GM21825 (cell line): ENCODE measurements around the gene ZFP36.
"Not testable (repeated sequence)": the region's sequence is repeated elsewhere in the genome, so short reads cannot be mapped to it uniquely, and the experiment has no call there.

ENCODE experiments used
- ATAC-seq: cut with Tn5 transposase; IDR thresholded peaks from one replicate; pipeline ENCODE4 v1.9.1; 2021; ENCODE audit warnings: mild to moderate bottlenecking, moderate library complexity; ENCODE audit not compliant: unreplicated experiment

Gene ZFP36, protein sequence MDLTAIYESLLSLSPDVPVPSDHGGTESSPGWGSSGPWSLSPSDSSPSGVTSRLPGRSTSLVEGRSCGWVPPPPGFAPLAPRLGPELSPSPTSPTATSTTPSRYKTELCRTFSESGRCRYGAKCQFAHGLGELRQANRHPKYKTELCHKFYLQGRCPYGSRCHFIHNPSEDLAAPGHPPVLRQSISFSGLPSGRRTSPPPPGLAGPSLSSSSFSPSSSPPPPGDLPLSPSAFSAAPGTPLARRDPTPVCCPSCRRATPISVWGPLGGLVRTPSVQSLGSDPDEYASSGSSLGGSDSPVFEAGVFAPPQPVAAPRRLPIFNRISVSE

DNA sequence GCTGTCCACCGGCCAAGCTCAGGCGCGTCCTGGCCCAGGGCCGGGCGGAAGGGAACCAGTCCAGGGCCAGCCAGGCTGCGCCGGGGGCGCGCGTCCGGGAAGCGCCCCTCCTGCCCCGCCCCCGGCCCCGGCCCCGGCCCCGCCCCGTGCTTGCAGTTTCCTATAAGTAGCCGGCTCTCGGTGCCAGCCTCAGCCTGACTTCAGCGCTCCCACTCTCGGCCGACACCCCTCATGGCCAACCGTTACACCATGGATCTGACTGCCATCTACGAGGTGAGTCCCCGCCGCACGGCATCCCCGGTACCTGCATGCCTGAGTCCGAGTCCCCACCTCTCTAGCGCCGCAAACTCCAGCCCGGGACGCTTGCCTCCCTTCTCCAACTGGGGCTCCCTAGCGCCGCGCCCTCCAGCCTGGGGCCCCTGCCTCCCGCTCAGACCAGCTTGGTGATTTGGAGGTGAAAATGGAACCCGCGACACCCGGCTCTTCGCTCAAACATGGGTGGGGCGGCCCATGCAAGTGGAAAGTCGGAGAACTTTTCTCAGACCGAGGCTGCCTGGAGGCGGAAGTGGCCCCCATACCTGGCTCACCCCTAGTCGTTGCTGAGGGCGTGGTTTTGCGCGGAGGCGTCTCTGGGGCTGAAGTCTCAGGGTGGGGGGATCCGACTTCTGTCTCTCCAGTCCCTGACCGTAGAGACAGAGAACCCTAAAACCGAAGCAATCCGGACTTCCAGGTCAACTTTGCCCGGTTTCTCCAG is at the start of gene ZFP36:
ZFP36 (plus strand) TSS at position 192 of the 754 bp plus-strand sequence; CDS start at position 250, 58 bp downstream.
- ATAC-seq, result peak; percentile 10

DNA sequence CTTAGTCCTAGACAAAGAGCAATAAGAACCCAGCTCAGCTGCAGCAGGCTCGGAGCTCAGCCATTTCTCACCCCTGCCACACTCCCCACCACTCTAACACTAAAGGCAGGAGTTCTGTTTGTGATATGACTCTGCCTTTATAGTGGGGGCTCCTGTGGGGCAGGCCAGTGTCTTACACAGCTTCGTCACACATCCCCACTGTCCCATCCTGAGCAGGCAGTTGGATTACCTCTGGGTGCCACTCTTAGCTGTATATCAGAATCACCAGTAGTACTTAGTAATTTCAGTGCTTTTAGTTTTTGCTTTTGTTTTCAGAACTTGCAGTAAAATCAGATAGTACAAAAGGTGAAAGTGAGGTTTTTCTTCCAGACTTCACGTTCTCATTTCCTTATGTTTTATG is 47.6 kb upstream of the ZFP36 start:
- ATAC-seq, result no peak

DNA sequence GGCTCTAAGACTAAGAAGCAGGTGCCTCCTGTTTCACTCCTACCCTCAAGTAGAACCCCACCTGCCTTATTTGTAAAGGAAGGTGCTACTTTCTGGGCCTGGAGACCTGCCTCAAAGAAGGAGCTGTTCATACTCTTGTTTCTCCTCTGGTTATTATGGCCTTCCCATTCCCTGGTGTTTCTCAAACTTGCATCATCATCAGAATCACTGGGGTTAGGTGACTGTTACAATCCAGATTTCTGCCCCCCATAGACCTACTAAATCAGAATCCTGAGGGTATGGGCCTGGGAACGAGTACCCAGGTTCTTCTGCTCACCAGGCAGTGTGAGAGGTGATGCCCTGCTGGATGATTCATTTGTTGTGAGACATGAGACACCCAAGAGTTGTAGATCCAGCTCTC is 46.0 kb upstream of the ZFP36 start:
- no peak for ATAC-seq

DNA sequence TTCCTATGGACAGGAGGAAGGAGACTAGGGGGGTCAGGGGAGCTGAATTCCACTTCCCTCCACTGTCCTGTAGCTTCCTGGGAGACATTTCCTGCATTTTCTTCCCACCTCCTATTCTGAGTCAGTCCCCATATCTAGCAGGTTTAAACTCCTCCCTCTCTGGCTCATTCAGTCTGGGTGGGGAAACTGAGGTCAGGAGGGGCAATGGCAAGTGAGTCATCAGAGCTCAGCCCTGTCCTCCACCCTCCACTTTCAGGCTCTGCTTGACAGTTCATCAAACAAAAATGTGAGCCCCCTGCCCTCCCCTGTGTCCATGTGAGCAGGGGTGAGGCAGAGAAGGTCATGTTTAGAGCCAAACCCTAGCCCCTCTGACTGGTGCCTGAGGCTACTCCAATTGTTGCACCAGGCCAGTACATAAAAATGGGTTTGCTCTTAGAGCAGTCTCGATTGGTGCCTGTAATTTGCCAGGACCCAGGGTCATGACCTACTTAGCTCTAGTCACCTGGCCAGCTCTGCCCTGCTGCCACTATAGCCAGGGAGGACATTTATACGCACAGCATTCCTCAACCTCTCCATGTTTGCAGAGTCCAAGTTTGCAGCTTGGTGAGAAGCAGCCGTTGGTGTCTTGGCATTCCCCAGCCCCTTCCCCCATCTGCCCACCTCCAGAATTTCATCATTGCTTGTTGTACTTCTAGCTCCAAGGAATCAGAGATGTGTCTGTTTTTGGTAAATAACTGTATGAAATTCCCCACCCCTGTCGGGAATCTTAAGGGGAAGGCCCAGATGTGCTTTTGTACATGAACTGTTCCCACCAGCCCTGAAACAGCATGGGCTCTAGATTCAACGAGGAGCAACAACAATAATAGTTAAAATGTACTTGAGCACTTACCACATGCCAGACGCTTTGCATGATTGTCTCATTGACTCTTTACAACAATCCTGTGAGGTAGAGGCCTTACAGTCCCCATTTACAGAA is 43.7 kb upstream of the ZFP36 start:
- ATAC-seq, result no peak

DNA sequence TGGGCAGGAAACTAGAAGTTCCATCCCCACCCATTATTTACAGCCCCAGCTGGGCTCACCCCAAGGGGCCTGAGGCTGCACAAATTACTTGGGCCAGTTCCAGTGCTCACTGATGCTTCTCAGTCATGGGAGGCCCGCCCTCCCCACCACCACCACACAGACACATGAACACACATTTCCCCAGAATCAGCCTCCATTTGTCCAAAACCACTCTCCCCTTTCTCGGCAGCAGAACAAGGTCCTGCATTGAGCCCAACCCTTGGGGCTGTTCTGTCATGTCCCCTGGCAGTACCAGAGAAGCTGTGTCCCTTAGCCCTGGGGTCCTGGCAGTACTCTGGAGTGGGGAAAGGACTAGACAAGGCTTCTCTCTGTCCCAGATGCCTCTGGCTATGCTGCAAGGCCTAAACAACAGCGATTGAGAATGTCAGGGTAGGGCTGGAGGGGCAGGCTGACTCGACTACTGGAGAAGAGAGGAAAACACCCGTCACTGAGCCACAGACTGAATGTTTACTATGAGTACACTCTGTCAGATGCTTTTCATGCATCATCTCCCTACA is 42.7 kb upstream of the ZFP36 start:
- ATAC-seq, result no peak

DNA sequence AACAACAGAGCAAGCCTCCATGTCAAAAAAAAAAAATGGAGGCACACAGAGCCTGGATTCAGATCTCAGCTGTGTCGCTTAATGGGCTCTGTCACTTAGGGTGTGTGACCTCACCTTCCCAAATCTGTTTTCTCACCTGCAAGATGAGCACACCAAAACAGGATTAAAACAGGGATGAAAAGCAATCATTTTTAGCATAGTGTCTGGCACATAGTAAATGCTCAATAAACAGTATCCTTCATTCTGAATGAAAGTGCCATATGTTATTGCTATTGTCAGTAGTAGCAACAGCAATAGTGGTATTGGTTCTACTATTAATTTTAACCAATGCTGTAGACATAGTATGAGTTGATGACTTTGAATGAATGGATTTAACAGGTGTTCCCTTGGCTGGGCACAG is 41.1 kb upstream of the ZFP36 start:
- no peak for ATAC-seq

DNA sequence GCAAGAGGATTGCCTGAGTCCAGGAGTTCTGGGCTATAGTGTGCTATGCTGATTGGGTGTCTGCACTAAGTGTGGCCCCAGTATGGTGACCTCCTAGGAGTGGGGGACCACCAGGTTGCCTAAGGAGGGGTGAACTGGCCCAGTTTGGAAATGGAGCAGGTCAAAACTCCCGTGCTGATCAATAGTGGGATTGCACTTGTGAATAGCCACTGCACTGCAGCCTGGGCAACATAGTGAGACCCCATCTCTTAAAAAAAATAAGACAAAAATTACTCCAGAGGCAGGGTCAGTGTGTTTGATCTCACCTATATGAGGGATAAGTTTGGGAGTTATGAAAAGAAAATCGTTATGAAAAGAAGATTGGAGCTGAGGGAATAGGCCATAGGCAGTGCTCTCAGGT is 37.4 kb upstream of the ZFP36 start:
- no peak for ATAC-seq

DNA sequence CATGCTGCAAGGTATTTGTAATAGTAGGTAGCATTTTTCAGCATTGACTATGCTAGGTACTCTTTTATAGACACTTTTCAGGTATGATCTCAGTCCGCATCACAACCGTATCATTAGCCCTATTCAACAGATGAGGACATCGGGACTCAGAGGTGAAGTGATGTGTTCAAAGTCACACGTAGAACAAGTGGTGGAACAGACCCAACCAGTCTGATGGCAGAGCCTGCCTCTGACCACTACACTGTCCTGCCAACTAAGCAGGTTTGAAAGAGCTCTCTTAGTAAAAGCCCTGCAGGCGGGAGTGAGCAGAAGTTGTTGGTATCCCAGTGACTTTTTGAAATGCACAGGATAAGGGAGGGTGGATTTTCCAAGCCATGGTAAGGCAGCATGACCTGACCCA is 35.9 kb upstream of the ZFP36 start:
- no peak for ATAC-seq

DNA sequence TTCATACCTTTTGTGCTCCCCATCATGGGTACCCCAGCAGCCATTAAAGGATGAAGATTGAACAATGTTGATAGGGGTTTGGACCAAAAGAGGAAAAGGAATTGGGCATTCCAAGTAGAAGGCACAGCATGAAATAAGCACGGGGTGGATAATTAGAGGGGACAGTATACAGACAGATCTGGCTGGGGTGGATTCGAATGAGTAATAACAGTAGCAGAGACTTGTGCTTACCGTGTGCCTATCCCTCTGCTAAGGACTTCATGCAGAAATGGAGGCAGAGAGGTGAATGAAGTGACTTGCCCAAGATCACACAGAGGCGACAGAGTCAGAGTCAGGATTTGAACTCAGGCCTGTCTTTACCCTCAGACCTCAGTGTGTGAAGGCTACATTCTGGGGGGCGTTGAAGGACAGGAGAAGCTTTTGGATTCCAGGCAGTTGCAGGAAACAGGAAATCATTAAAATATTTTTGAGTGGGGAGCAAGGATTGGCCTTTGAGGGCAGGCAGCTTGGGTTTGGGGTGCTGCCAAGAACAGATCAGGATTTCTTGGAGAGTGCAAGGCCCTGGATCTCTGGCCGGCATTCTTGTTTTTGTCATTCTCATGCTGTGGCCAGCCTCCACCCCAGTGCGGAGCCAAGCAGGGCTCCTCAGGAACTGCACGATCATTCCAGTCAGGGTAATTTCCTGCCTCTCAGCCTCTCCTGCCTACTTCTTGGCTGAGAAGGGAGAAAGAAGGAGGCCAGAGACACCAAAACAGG is 34.4 kb upstream of the ZFP36 start:
- ATAC-seq, result no peak

DNA sequence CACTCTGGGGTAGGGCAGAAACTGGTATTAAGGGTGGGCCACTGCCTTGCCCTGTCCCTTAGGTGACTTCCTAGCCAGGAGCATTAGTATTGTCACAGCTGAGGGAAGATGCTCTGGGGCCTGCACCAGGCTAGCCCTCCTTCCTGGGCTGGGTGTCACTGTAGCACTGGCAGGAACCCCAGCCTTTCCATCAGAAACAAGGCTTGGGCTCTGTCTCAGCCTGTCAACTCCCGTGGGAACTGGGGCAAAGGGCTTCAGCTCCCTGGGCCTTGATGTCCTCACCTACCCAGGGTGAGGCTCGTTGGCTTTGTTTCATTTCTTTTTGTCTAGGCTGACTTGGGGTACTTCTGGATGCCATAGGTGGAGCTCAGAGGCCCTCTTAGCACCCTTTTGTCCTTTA is 33.7 kb upstream of the ZFP36 start:
- ATAC-seq, result no peak

DNA sequence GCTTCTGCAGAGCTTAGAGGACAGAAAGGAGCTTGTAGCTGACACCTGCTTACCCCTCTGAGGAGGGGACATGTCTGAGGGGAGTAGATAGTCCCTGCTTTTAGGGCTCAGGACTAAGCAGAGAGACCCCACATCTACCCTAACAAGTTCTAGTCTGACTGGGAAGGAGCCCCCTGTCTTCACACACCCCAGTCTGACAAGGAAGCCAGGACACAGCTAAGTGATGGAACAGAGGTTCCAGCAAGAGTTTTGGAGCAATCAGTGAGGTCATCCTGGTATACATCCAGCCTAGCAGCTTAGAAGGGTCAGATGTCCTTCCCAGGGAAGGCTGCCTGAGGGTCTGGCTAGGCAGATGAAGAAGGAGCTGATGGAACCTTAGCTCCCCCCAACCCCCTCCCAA is 30.7 kb upstream of the ZFP36 start:
- no peak for ATAC-seq

DNA sequence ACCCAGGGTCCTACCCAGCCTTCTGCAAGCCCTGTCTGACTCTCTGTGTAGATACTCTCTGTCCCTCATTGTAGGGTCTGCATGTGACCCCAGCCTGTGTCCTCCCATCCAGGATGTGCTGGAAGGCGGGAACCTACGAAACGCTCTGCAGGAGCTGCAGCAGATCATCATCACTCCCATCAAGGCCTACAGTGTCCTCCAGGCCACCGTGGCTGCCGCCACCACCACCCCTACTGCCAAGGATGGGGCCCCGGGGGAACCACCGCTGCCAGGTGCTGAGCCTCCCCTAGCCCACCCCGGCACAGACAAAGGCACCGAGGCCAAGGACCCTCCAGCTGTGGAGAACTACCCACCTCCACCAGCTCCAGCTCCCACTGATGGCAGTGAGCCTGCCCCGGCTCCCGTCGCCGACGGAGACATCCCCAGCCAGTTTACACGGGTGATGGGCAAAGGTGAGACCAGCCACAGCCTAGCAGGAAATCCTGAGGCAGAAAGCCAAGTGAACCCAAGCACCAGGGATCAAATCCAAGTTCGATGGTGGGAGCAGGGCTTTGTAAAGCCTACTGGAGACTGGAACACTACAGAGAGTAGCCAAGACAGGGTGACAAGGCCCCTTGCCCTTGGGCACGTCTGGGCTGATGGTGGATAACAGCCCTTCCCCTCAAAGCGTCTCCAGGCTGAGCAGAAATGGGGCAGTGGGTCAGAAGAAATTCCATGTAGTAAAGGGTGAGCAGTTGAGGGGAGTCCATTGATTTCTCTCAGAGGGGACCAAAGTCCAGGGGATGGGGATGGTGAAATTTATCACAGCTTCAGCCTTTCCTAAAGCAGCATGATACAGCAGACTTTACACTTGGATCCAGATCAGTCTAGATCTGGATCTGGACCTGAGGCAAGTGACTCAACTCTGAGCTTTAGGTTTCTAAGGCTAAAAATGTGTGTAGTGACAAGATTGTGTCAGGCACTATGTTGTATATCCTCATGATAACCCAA is 29.0 kb upstream of the ZFP36 start:
- ATAC-seq, result no peak

DNA sequence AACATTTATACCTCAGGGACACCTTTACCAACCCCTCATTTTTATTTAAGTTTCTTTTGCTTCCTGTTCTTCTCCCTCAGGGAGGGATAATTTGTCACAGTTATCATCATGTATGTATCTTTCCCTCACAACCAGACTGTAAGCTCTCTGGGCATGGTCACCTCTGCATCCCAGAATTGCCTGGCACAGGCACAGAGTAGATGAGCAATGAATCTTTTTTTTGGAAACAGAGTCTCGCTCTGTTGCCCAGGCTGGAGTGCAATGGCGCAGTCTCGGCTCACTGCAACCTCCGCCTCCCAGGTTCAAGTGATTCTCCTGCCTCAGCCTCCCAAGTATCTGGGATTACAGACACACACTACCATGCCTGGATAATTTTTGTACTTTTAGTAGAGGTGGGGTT is 27.3 kb upstream of the ZFP36 start:
- not testable (repeated sequence) for ATAC-seq

DNA sequence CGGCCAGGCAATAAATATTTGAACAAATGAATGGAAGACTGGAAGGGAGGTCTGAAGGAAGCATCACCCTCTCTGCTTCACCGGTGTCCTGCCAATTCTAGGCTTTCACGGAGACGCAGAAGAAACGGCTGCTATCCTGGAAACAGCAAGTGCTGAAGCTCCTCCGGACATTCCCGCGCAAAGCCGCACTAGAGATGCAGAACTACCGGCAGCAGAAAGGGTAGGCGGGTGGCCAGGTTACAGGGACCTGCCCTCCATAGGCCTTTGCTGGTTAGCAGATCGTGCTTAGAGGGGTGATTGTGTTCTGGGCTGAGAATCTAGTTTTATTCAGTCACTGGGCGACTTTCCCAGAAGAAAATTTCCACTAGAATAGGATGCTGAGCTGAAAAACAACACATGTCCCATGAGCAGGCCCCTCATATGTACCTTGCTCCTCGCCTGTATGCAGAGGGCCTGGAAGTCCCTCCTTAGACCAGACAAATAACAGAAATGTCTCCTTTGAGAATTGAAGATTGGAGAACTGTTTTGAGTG is 26.7 kb upstream of the ZFP36 start:
- ATAC-seq, result no peak

DNA sequence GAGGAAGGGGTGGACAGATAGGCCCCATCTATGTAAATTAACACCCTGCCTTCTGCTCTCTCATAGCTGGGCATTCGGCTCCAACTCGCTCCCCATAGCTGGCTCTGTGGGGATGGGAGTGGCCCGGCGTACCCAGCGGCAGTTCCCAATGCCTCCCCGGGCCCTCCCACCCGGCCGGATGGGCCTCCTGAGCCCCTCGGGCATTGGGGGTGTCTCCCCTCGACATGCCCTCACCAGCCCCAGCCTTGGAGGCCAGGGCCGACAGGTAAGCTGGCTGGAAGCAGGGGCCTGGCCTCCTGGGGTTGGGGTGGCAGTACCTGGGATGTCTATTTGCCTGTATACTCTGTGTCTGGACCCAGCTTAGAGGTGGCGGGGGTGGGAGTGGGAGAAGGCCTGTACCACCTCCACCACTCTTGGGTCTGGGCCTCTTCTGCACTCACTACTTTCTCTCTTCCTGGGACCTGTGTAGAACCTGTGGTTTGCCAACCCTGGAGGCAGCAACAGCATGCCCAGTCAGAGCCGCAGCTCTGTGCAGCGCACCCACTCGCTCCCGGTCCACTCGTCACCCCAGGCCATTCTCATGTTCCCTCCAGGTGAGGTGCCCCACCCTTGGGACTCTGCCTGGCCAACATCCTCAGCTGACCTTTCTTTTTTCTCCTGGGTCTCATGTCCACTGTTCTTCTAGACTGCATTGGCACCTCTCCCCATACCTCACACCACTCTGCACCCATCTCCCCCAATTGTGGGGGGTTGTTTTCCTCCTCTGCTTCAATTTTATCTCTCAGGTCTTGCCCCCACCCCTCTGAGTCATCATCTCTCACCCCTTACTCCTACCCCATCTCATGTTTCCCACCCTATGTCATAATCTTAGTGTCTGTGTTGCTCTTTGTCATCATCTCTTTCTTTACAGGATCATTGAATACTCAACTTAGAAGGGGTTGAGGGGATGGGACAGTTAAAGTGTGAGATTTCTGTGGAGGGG is 25.8 kb upstream of the ZFP36 start:
- ATAC-seq, result no peak

DNA sequence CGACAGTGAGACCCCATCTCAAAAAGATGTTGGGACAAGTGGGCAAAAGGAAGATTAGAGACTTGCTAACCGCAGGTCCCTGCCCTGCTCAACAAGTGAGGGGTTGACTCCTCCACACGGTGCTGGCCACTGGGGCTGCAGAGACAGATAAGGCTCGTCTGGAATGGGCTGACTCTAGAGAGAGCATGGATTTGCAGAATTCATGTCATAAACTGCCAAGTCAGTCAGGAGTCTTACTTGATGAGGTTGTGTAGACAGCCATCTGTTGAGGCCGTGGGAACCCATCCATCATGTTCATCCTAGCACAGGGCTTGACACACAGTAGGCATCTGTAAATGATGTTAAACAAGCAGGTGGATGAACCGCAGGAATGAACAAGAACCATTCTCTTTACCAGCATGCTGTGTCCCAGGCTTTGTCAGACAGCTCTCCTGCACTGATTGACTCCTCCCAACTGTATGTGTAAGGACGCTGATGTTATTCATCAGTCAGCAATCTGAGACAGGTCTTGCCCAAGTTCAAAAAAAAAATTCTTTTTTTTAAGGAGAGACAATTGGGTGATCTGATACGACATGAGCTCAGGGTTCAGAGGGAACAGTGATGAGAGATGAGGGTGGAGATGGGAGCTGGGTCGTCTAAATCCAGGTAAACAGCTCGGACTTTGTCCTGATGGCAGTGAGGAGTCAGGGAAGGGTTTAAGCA is 24.6 kb upstream of the ZFP36 start:
- no peak for ATAC-seq
